A673 (cell line): ENCODE results near the gene TMEM92. TPM values are rescaled to one million over a fixed set of nuclear protein-coding genes. Genes with fewer than 3 reads are reported as not detected.
A peak's percentile ranks its signal among the peaks of the same experiment; 100 is the strongest.

ENCODE experiments used
- BruUV-seq: library from RNA; stranded (reverse); fragments of 400-500 nt; replicated peaks from 2 replicates; lab custom pipeline; 2021; lab: Mats Ljungman, UMichigan
- CTCF ChIA-PET: fragments of 300-600 bp; sonication (Branson Sonifier 250); formaldehyde crosslinking; loops from one replicate; lab custom pipeline; 2022; ENCODE audit warnings: antibody characterized with exemption; lab: Charles Lee
- POLR2A ChIA-PET: fragments of 300-600 bp; sonication (Branson Sonifier 250); formaldehyde crosslinking; loops from one replicate; lab custom pipeline; 2022; ENCODE audit warnings: antibody characterized with exemption; ENCODE audit not compliant: low non-redundant PET; lab: Charles Lee
- DNase-seq: peaks from one replicate; pipeline ENCODE4 v3.0.0-alpha.2; 2015; ENCODE audit warnings: low spot score
- H3K27ac ChIP-seq: fragments of 200-600 bp; sonication (generic); 2 replicates; pipeline ENCODE4 v1.5.1; 2016; ENCODE audit warnings: mixed run types, low read depth, mild to moderate bottlenecking, mixed read lengths, antibody characterized with exemption, low read length; ENCODE audit not compliant: poor library complexity, severe bottlenecking
- H3K27me3 ChIP-seq: fragments of 200-600 bp; sonication (generic); replicated peaks from 2 replicates; pipeline ENCODE4 v1.6.1; 2017; ENCODE audit warnings: mixed run types, low read depth, mild to moderate bottlenecking, mixed read lengths, antibody characterized with exemption, low read length; ENCODE audit not compliant: insufficient read depth, poor library complexity
- H3K36me3 ChIP-seq: fragments of 200-600 bp; sonication (generic); 2 replicates; pipeline ENCODE4 v1.6.1; 2016; ENCODE audit warnings: mixed run types, mild to moderate bottlenecking, mixed read lengths, antibody characterized with exemption, low read length; ENCODE audit not compliant: insufficient read depth, poor library complexity, severe bottlenecking
- H3K4me1 ChIP-seq: fragments of 200-600 bp; sonication (generic); 2 replicates; pipeline ENCODE4 v1.6.1; 2017; ENCODE audit warnings: mixed run types, mild to moderate bottlenecking, mixed read lengths, antibody characterized with exemption, low read length; ENCODE audit not compliant: insufficient read depth, poor library complexity, severe bottlenecking
- H3K4me3 ChIP-seq: fragments of 200-600 bp; sonication (generic); 2 replicates; pipeline ENCODE4 v1.5.1; 2016; ENCODE audit warnings: low read depth, mixed run types, mild to moderate bottlenecking, mixed read lengths, low read length; ENCODE audit not compliant: poor library complexity, severe bottlenecking
- H3K9me3 ChIP-seq: fragments of 200-600 bp; sonication (generic); 2 replicates; pipeline ENCODE4 v1.6.1; 2016; ENCODE audit warnings: mixed run types, low read depth, mild to moderate bottlenecking, mixed read lengths, antibody characterized with exemption, low read length; ENCODE audit not compliant: poor library complexity, severe bottlenecking
- EZH2 ChIP-seq: fragments of 200-600 bp; sonication (generic); IDR thresholded peaks from 2 replicates; pipeline ENCODE4 v1.6.1; 2017; ENCODE audit warnings: borderline replicate concordance, low read depth, mild to moderate bottlenecking, mixed read lengths, antibody characterized with exemption, low read length; ENCODE audit not compliant: poor library complexity, severe bottlenecking
- intact Hi-C: fragments of 100-400 bp; cut with micrococcal nuclease; formaldehyde crosslinking; loops from one replicate; pipeline ENCODE4 v1.10.0; 2022; ENCODE audit not compliant: unreplicated experiment
- total RNA-seq: library from RNA; stranded (reverse); gene quantifications from 2 replicates; pipeline ENCODE4 v1.2.3, GENCODE V29; 2021
- TF ChIP-seq, protein P1 (sequence below): fragments of 300-800, 200-600 bp; sonication (generic); conservative IDR thresholded peaks from 2 replicates; pipeline ENCODE4 v1.5.1; 2017; ENCODE audit warnings: low read depth, mild to moderate bottlenecking, antibody characterized with exemption, low read length, moderate library complexity, mixed read lengths

The TMEM92 gene
- total RNA-seq, 1 experiment from 2014 or later: 0.19 TPM

- POLR2A ChIA-PET: no interaction called here
Observed at GRCh38 chr17:50272246-50272645, 2.0 kb upstream of the TMEM92 start.

DNA sequence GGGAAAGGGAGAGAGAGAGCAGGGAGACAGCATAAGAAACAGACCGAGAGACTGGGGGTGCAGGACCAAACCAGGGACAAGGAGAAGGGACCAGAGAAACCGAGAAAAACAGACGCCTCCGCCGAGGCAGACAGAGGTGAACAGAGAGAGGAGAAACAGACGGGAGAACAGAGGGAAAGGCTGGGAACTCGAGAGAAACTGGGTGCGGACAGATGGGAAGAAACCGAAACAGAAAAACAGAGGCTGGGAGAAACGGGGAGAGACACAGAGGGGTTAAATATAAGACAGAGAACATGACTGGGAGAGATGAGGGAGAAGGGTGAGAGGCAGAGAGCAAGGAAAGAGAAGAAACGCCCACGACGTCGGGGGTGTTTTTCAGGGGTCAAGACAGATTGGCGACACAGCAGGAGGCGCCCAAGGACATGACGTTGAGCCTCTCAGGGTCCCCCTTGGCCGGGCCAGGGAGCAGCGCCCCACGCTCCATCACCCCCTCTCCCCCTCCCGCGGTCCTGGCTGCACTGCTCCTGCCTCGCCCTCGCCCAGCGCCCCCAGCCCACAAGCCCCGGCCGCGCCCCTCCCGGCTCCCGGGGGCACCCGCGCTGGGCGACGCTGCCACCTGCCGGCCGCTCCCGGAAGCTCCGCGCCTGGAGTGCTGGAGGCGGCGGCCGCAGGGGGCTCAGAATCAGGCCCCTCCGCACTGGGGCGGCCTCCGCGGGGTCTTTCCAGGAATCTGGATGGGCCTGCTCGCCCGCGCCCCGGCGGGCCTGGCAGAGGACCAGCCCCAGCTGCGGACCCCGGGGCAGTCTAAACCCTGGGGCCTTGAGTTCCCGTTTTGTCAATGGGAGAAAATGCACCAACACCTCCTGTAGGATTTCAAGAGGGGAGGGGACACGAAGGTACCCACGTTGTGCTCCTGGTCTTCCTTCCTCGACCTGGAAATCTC, 1.3 kb upstream of the TMEM92 start:
- no TSS peak for BruUV-seq
- DNase-seq: peak; percentile 64
- peaks cover 10% of the 10 kb centered on the region for H3K4me1 ChIP-seq
- ChIA-PET CTCF (interaction anchor here (0.6 to 1.7 kb wide), 4 partner anchors 72 to 179 kb away, joined by 3 to 23 read pairs (median 6); partner anchors contain the start of gene COL1A1), POLR2A (no interaction called here)
- peak overlapping the region; percentile 50 for H3K4me3 ChIP-seq
- H3K27ac ChIP-seq: no peak overlapping the region
- no peaks in the 10 kb centered on the region for H3K27me3 ChIP-seq
- intact Hi-C loops: loop anchor here (1.0 kb wide), 1 partner anchor 73 kb away; no protein-coding TSS in a partner anchor
- no peaks in the 10 kb centered on the region for H3K9me3 ChIP-seq
- no peak for TF ChIP-seq EZH2
- TF ChIP-seq, protein P1, sequence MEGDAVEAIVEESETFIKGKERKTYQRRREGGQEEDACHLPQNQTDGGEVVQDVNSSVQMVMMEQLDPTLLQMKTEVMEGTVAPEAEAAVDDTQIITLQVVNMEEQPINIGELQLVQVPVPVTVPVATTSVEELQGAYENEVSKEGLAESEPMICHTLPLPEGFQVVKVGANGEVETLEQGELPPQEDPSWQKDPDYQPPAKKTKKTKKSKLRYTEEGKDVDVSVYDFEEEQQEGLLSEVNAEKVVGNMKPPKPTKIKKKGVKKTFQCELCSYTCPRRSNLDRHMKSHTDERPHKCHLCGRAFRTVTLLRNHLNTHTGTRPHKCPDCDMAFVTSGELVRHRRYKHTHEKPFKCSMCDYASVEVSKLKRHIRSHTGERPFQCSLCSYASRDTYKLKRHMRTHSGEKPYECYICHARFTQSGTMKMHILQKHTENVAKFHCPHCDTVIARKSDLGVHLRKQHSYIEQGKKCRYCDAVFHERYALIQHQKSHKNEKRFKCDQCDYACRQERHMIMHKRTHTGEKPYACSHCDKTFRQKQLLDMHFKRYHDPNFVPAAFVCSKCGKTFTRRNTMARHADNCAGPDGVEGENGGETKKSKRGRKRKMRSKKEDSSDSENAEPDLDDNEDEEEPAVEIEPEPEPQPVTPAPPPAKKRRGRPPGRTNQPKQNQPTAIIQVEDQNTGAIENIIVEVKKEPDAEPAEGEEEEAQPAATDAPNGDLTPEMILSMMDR: peak; percentile 73
- no peaks in the 10 kb centered on the region for H3K36me3 ChIP-seq

More at GRCh38 chr17:50272246-50272645, 2.0 kb upstream of the TMEM92 start:
- Histone ChIP-seq H3K27ac (no peak overlapping the region), H3K36me3 (no peaks in the 10 kb centered on the region), H3K9me3 (no peaks in the 10 kb centered on the region), H3K4me1 (peaks cover 10% of the 10 kb centered on the region), H3K27me3 (no peaks in the 10 kb centered on the region), H3K4me3 (peak overlapping the region; percentile 50)
- TF ChIP-seq, protein P1: no peak
- no peak for TF ChIP-seq EZH2
- no peak for DNase-seq
- intact Hi-C loops: no loop called here
- CTCF ChIA-PET: interaction anchor here (0.6 to 1.1 kb wide), 4 partner anchors 67 to 72 kb away, joined by 3 to 7 read pairs (median 6); no protein-coding TSS in a partner anchor
- no TSS peak for BruUV-seq

GRCh38 chr17:50273654-50274040, 619 bp upstream of the TMEM92 start:
- peaks cover 11% of the 10 kb centered on the region for H3K4me1 ChIP-seq

More at GRCh38 chr17:50273654-50274040, 619 bp upstream of the TMEM92 start:
- TF ChIP-seq, protein P1: no peak
- TF ChIP-seq EZH2: no peak
- no TSS peak for BruUV-seq
- Histone ChIP-seq H3K9me3 (no peaks in the 10 kb centered on the region), H3K27me3 (no peaks in the 10 kb centered on the region), H3K27ac (no peak overlapping the region), H3K4me3 (no peak overlapping the region), H3K36me3 (no peaks in the 10 kb centered on the region)
- intact Hi-C loops: loop anchor here (1.0 kb wide), 1 partner anchor 73 kb away; no protein-coding TSS in a partner anchor
- DNase-seq: no peak
- ChIA-PET CTCF (interaction anchor here (0.9 to 1.7 kb wide), 2 partner anchors 73 to 179 kb away, joined by 3 to 23 read pairs; partner anchors contain the start of gene COL1A1), POLR2A (no interaction called here)
